T-helper 2 cell (primary cell): ENCODE data around the gene EML4.
"Not testable (repeated sequence)": the region's sequence is repeated elsewhere in the genome, so short reads cannot be mapped to it uniquely, and the experiment has no call there.

Experiments
- DNase-seq, 5 experiments: peaks; one replicate each; pipeline versions ENCODE4 v3.0.0 to v3.0.0-alpha.2; 2012 to 2022

The EML4 gene

GRCh38 chr2:42361728-42362283 lies 192.7 kb downstream of the EML4 start:
- no peak for DNase-seq

- DNase-seq = no peak
Measured at GRCh38 chr2:42363413-42363812, 194.3 kb downstream of the EML4 start.

GRCh38 chr2:42364658-42365057 lies 195.5 kb downstream of the EML4 start:
- no peak for DNase-seq

GRCh38 chr2:42366411-42366810 lies 197.3 kb downstream of the EML4 start:
- DNase-seq = no peak

GRCh38 chr2:42367835-42368234 lies 198.7 kb downstream of the EML4 start:
- no peak for DNase-seq

GRCh38 chr2:42368817-42369531 lies 199.8 kb downstream of the EML4 start:
- no peak for DNase-seq

GRCh38 chr2:42369532-42370229 lies 200.5 kb downstream of the EML4 start:
- DNase-seq = no peak

- DNase-seq = no peak
Measured at GRCh38 chr2:42371611-42372473, 202.7 kb downstream of the EML4 start.

- DNase-seq = no peak
Measured at GRCh38 chr2:42372474-42373200, 203.5 kb downstream of the EML4 start.

- no peak for DNase-seq
Measured at GRCh38 chr2:42376758-42377157, 207.6 kb downstream of the EML4 start.

GRCh38 chr2:42378415-42378814 lies 209.3 kb downstream of the EML4 start:
- DNase-seq = no peak

GRCh38 chr2:42380026-42380425 lies 210.9 kb downstream of the EML4 start:
- DNase-seq = not testable (repeated sequence)

- DNase-seq = no peak
Measured at GRCh38 chr2:42382144-42382543, 213.0 kb downstream of the EML4 start.
